ENCODE measurements around the gene ARMCX6.
"Not testable (repeated sequence)": the region's sequence is repeated elsewhere in the genome, so short reads cannot be mapped to it uniquely, and the experiment has no call there.

The ARMCX6 gene

DNA sequence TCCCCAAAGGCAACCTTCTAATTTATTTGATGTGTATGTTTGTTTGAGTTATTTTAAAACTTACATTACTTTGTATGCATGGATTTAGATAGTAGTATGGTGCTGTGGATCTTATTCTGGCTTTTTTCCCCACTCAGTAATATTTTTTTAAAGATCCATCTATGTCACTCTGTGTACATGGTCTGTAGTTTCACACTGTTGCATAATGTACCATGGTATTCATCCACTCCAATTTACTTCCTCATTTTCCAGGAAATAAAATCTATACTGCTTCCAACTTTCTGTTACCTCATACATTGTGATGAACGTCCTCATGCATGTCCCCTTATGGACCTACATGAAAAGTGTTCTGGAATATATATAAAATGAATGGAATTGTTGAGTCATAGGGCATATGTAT lies 24.3 kb upstream of the ARMCX6 start:
- TF ChIP-seq, protein P1, sequence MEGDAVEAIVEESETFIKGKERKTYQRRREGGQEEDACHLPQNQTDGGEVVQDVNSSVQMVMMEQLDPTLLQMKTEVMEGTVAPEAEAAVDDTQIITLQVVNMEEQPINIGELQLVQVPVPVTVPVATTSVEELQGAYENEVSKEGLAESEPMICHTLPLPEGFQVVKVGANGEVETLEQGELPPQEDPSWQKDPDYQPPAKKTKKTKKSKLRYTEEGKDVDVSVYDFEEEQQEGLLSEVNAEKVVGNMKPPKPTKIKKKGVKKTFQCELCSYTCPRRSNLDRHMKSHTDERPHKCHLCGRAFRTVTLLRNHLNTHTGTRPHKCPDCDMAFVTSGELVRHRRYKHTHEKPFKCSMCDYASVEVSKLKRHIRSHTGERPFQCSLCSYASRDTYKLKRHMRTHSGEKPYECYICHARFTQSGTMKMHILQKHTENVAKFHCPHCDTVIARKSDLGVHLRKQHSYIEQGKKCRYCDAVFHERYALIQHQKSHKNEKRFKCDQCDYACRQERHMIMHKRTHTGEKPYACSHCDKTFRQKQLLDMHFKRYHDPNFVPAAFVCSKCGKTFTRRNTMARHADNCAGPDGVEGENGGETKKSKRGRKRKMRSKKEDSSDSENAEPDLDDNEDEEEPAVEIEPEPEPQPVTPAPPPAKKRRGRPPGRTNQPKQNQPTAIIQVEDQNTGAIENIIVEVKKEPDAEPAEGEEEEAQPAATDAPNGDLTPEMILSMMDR (IDR thresholded peaks at IDR 0.05; ENCODE audit: low read depth, low read length, missing control alignments), result no peak
- DNase-seq (ENCODE audit: low read depth), result no peak

DNA sequence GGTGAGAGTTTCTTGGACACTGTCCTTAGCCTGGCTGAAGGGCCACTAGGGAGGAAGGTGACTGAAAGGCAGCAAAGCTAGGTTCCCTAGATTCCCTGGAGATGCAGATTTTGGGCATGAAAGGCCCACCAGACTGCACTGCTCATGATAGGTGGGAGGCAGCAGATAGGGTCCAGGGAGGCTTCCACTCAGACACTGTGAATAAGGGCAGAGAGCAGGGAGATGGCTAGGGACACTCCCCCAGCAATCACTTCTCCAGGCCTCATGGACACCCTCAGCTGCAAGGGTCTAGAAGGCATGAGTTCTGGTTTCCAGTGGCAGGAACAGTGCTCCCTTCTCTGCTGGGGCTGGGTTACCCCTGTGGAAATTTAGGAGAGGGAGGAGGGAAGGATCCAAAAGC lies 21.8 kb upstream of the ARMCX6 start:
- no peak for DNase-seq (ENCODE audit: low read depth)
- TF ChIP-seq, protein P1 (IDR thresholded peaks at IDR 0.05; ENCODE audit: low read depth, low read length, missing control alignments), result no peak
- H3K4me3 ChIP-seq (ENCODE audit: low read depth, low read length), result no peak overlapping the region

More for the DNA sequence above, 24.3 kb upstream of the ARMCX6 start:
- H3K4me3 ChIP-seq (ENCODE audit: low read depth, low read length), result no peak overlapping the region

DNA sequence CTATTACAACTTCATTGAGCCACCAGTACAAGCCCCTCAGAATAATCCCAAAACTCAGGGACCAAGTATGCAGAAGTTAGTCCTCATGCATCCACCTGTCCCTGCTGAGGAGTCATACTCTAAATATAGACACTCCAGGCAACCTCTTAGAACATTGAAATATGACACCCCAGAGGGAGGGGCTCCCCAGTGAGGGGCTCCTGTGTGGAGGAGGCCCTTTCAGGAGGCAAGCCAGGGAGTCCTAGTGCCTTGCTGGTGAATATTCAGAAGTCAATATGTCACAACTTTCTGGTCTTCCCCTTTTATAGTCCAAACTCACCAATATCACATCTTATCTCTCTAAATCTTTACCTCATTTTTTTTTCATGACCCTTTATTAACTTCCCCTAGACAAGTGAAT lies 1.6 kb upstream of the ARMCX6 start:
- TF ChIP-seq, protein P1 (IDR thresholded peaks at IDR 0.05; ENCODE audit: low read depth, low read length, missing control alignments), result no peak
- no peak for DNase-seq (ENCODE audit: low read depth)
- no peak overlapping the region for H3K4me3 ChIP-seq (ENCODE audit: low read depth, low read length)

GRCh38 chrX:101605728-101606127 lies 12.1 kb downstream of the ARMCX6 start:
- no peak for DNase-seq (ENCODE audit: low read depth)
- no peak overlapping the region for H3K4me3 ChIP-seq (ENCODE audit: low read depth, low read length)
- TF ChIP-seq, protein P1 (IDR thresholded peaks at IDR 0.05; ENCODE audit: low read depth, low read length, missing control alignments), result no peak

DNA sequence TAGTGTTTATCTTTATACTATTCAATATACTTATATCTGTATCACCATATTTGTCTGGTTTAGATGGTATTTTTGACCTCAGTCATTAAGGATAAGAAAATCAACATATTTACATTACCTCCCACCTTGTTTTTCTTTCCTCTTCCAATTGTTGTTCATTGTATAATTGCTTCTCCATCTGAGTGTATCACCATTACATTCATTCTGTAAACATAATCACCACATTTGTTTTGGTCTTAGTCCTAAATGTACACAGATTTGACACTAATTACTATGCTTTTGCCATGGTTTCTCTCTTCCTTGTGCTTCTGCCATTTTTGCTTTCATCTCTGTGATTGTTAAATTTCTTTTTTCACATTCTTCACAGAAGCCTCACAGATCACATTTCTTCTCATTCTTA lies 12.7 kb downstream of the ARMCX6 start:
- TF ChIP-seq, protein P1 (IDR thresholded peaks at IDR 0.05; ENCODE audit: low read depth, low read length, missing control alignments), result no peak
- H3K4me3 ChIP-seq (ENCODE audit: low read depth, low read length), result no peak overlapping the region
- no peak for DNase-seq (ENCODE audit: low read depth)

- TF ChIP-seq, protein P1 (IDR thresholded peaks at IDR 0.05; ENCODE audit: low read depth, low read length, missing control alignments), result no peak
- no peak for DNase-seq (ENCODE audit: low read depth)
Observed at GRCh38 chrX:101602077-101602476, 15.7 kb downstream of the ARMCX6 start.

DNA sequence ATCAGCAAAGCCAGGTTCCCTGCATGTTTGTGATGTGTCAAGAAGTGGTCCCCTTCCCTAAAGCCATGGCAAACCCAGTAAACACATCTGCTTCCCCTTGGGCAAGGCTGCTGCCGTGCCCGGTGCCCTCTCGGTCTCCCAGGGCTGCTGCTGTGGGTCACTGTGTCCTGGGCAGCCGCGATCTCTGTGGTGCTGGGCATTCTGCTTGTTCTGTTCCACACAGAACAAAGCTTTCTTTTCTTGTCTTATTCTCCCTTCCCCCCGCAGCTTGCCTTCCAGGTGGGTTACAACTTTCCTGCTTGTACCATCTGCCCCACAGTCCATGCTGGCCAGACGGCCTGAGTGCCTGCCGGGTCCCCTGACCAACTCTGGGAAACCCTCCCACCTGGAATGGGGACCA lies 18.2 kb downstream of the ARMCX6 start:
- not testable (repeated sequence) for DNase-seq (ENCODE audit: low read depth); H3K4me3 ChIP-seq (ENCODE audit: low read depth, low read length)

More at GRCh38 chrX:101602077-101602476, 15.7 kb downstream of the ARMCX6 start:
- H3K4me3 ChIP-seq (ENCODE audit: low read depth, low read length), result no peak overlapping the region
